Prostate gland (tissue), 2 donors: ENCODE data around the gene GNA15. TPM values are rescaled to one million over a fixed set of nuclear protein-coding genes. Genes with fewer than 3 reads are reported as not detected.

ENCODE experiments used
- DNase-seq: peaks from one replicate; pipeline ENCODE4 v3.0.0-alpha.2; 2019; ENCODE audit warnings: low spot score
- H3K27ac ChIP-seq, 2 donors: fragments of 200-600 bp; sonication (generic); 2 replicates each; pipeline ENCODE4 v1.5.1; 2017 to 2019
- H3K27me3 ChIP-seq: fragments of 200-600 bp; sonication (generic); replicated peaks from 2 replicates; pipeline ENCODE4 v1.5.1; 2019; ENCODE audit not compliant: insufficient read depth
- H3K36me3 ChIP-seq, 2 donors: fragments of 200-600 bp; sonication (generic); 1 replicate in 1 of 2; 2 replicates in 1 of 2; pipeline versions ENCODE4 v1.5.1 to v1.8.1; 2017 to 2019
- H3K4me1 ChIP-seq: fragments of 200-600 bp; sonication (generic); replicated peaks from 2 replicates; pipeline ENCODE4 v1.5.1; 2019
- H3K4me3 ChIP-seq, 2 donors: fragments of 200-600 bp; sonication (generic); 2 replicates each; pipeline ENCODE4 v1.5.1; 2017 to 2019
- H3K9me3 ChIP-seq: fragments of 200-600 bp; sonication (generic); 2 replicates; pipeline ENCODE4 v1.5.1; 2017
- CTCF ChIP-seq, 4 experiments: fragments of 200-600 bp in 2 of 4; fragments of 450-650 bp in 2 of 4; sonication (generic) in 2 of 4; IDR thresholded peaks; 1 replicate in 3 of 4; 2 replicates in 1 of 4; pipeline ENCODE4 v1.5.1; 2016 to 2019; ENCODE audit warnings: antibody characterized with exemption in 4 of 4, mild to moderate bottlenecking in 2 of 4, moderate library complexity in 2 of 4
- POLR2A ChIP-seq: fragments of 450-650 bp; IDR thresholded peaks from one replicate; pipeline ENCODE4 v1.6.1; 2016; ENCODE audit warnings: antibody characterized with exemption, mild to moderate bottlenecking
- POLR2AphosphoS5 ChIP-seq: sonication (generic); formaldehyde crosslinking; IDR thresholded peaks from one replicate; pipeline ENCODE4 v1.6.1; 2017; ENCODE audit warnings: antibody characterized with exemption
- WGBS: methylation state at CpG from one replicate; pipeline ENCODE4 v1.1.5; 2018; 5-methylcytosine and 5-hydroxymethylcytosine counted together
- intact Hi-C: fragments of 100-400 bp; cut with DNase I; formaldehyde crosslinking; loops from one replicate; pipeline ENCODE4 v1.14.2; 2022
- total RNA-seq, 2 donors: library from RNA; depleted of rRNA; stranded (reverse); fragments of >200 nt; gene quantifications; one replicate each; pipeline ENCODE4 v1.1.0, GENCODE V29; 2016

The GNA15 gene
- total RNA-seq, 2 donors from 2014 or later: 11.1 to 13.3 TPM

GRCh38 chr19:3145909-3146676 is 10.3 kb downstream of the GNA15 start:
- no peaks in the 10 kb centered on the region for H3K4me1 ChIP-seq
- H3K9me3 ChIP-seq: no peaks in the 10 kb centered on the region
- no peak for DNase-seq
- no peaks in the 10 kb centered on the region for H3K27me3 ChIP-seq
- no peaks in the 10 kb centered on the region for H3K36me3 ChIP-seq
- H3K27ac ChIP-seq: no peak overlapping the region
- 72% methylated on average over 20 of the region's 20 CpGs for WGBS
- no peak overlapping the region for H3K4me3 ChIP-seq
- intact Hi-C loops: no loop called here
- TF ChIP-seq POLR2A (no peak), CTCF (IDR thresholded peaks at IDR 0.05) (no peak), POLR2AphosphoS5 (no peak)

- Histone ChIP-seq H3K36me3 (no peaks in the 10 kb centered on the region), H3K4me1 (no peaks in the 10 kb centered on the region), H3K27me3 (no peaks in the 10 kb centered on the region), H3K27ac (no peak overlapping the region), H3K4me3 (no peak overlapping the region), H3K9me3 (no peaks in the 10 kb centered on the region)
- DNase-seq: no peak
- WGBS: 73% methylated on average over 5 of the region's 5 CpGs
- TF ChIP-seq POLR2AphosphoS5 (no peak), POLR2A (no peak), CTCF (IDR thresholded peaks at IDR 0.05) (peak in 3 of 4 experiments; percentile 36 to 60 (median 40))
- intact Hi-C loops: no loop called here
Observed at GRCh38 chr19:3146677-3147100, 10.9 kb downstream of the GNA15 start.

- Histone ChIP-seq H3K27ac (no peak overlapping the region), H3K27me3 (no peaks in the 10 kb centered on the region), H3K9me3 (no peaks in the 10 kb centered on the region), H3K4me1 (no peaks in the 10 kb centered on the region), H3K4me3 (no peak overlapping the region), H3K36me3 (no peaks in the 10 kb centered on the region)
- no peak for DNase-seq
- WGBS: 86% methylated on average over 20 of the region's 20 CpGs
- intact Hi-C loops: no loop called here
- TF ChIP-seq POLR2A: no peak
- no peak for TF ChIP-seq POLR2AphosphoS5
- TF ChIP-seq CTCF (IDR thresholded peaks at IDR 0.05): no peak
Observed at GRCh38 chr19:3148503-3148902, 12.7 kb downstream of the GNA15 start.

GRCh38 chr19:3149089-3149488 is 13.3 kb downstream of the GNA15 start:
- H3K27me3 ChIP-seq: no peaks in the 10 kb centered on the region
- WGBS: 92% methylated on average over 6 of the region's 6 CpGs
- no peak overlapping the region for H3K27ac ChIP-seq
- H3K4me3 ChIP-seq: no peak overlapping the region
- H3K9me3 ChIP-seq: no peaks in the 10 kb centered on the region
- TF ChIP-seq POLR2A (no peak), POLR2AphosphoS5 (no peak), CTCF (IDR thresholded peaks at IDR 0.05) (no peak)
- intact Hi-C loops: no loop called here
- no peaks in the 10 kb centered on the region for H3K4me1 ChIP-seq
- DNase-seq: no peak
- H3K36me3 ChIP-seq: no peaks in the 10 kb centered on the region
